ENCODE measurements around the gene EME1. TPM values are rescaled to one million over a fixed set of nuclear protein-coding genes. Genes with fewer than 3 reads are reported as not detected.

Gene EME1
- total RNA-seq, 2 experiments from 2014 or later, result 0.36 to 0.92 TPM

DNA sequence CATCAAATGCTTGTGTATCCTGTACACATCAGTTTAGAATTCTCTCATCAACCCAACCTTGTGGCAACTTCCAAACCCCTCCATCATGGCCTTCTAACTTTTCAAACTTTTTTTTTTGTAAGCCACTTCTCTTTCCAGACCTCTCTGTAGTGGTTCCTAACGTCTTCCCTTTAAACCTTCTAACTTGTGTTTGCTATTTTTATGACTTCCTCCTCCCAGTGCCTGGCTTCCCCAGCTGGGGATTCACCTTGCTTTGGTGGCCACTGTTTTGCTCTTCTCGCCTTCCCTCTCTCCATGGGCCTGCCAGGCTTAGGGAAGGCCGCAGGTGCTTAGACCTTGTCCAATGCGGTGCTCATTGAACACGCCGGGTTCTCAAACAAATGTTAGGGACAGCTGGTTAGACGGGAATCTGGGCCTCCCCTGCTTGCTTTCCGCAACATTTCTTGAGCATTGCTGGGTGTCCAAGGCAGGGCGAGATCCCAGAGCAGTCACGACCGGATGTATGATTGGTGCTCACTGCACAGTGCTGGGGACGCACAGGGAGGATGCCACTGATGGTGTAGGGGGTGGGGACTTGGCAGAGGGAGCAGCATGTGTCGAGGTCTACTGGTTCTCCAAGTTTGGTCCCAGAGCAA lies 28.2 kb upstream of the EME1 start:
- DNase-seq (peak in 2 of 14 experiments; percentile 18 to 43), ATAC-seq (ENCODE audit: poor library complexity) (no peak)
- ChIA-PET POLR2A (interaction anchor here (2.0 to 4.1 kb wide), 3 partner anchors 18 to 521 kb away, joined by 7 to 33 read pairs (median 21); partner anchors contain the start of genes LRRC59 and TOB1), CTCF (interaction anchor here (1.2 to 2.8 kb wide), 4 partner anchors 17 to 134 kb away, joined by 3 to 12 read pairs (median 3); partner anchors contain the start of genes LRRC59 and RSAD1)
- intact Hi-C loops (cut with DNase I, micrococcal nuclease), result no loop called here
- H3K4me3 ChIP-seq (ENCODE audit: low read length), result no peak overlapping the region
- Mint-ChIP-seq H3K27me3 (no peaks in the 10 kb centered on the region), H3K4me3 (peak overlapping the region; percentile 80), H3K9me3 (no peaks in the 10 kb centered on the region), H3K4me1 (ENCODE audit: low read depth) (peaks cover 31% of the 10 kb centered on the region), H3K27ac (peak overlapping the region; percentile 76), H3K36me3 (ENCODE audit: low read depth) (no peaks in the 10 kb centered on the region)
- H3K9me3 ChIP-seq (ENCODE audit: control insufficient read depth in 1 of 2, insufficient read depth in 1 of 2, low read length in 2 of 2), result no peaks in the 10 kb centered on the region
- no peaks in the 10 kb centered on the region for H3K36me3 ChIP-seq (ENCODE audit: insufficient read depth, low read length)
- H3K27me3 ChIP-seq (ENCODE audit: control insufficient read depth in 1 of 2, insufficient read depth in 2 of 2, low read length in 2 of 2), result no peaks in the 10 kb centered on the region
- TF ChIP-seq, protein P1, sequence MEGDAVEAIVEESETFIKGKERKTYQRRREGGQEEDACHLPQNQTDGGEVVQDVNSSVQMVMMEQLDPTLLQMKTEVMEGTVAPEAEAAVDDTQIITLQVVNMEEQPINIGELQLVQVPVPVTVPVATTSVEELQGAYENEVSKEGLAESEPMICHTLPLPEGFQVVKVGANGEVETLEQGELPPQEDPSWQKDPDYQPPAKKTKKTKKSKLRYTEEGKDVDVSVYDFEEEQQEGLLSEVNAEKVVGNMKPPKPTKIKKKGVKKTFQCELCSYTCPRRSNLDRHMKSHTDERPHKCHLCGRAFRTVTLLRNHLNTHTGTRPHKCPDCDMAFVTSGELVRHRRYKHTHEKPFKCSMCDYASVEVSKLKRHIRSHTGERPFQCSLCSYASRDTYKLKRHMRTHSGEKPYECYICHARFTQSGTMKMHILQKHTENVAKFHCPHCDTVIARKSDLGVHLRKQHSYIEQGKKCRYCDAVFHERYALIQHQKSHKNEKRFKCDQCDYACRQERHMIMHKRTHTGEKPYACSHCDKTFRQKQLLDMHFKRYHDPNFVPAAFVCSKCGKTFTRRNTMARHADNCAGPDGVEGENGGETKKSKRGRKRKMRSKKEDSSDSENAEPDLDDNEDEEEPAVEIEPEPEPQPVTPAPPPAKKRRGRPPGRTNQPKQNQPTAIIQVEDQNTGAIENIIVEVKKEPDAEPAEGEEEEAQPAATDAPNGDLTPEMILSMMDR (IDR thresholded peaks at IDR 0.05), result no peak
- peaks cover 28% of the 10 kb centered on the region for H3K4me1 ChIP-seq (ENCODE audit: insufficient read depth, low read length)
- no peak overlapping the region for H3K27ac ChIP-seq (ENCODE audit: low read depth in 1 of 2, low read length in 2 of 2)

DNA sequence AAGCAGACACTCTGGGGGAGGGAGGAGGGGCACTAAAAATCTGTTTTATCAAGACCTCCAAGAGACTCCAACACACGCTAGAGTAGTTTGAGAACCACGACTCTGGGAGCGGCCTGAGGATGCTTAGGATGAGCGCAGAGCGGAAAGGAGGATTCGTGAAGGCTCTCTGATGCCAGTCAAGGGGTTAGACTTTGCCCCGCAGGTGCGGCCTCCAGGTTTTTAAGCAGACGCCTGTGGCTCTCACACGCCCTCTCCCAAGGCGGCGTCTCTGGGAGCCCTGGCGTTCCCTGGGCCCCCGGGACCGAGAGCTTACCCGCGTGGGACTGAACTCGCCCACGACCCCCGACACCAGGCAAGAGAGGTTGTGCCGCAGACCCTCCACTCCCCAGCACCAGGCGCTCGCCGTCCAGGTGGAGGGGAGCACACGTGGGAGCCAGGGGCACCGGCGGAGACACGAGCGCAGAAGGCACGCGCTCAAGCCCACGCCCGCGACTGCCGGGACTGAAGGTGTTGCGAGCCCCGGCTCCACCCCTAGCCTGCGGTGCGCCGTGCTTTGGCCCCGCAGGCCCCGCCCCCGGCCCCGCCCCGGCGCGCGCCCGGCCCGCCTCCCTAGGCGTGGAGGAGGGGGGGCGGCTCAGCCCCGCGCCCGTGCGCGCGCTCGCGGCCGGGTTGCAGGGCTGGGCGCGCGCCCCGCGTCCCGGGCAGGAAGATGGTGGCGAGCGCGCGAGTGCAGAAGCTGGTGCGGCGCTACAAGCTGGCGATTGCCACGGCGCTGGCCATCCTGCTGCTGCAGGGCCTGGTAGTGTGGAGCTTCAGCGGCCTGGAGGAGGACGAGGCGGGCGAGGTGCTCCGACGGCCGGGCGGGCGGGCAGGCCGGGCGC lies 27.4 kb upstream of the EME1 start, which contains the start of gene XYLT2:
XYLT2 (plus strand) TSS at position 695 of the 881 bp plus-strand sequence; CDS start at position 710, 15 bp downstream.
- Histone ChIP-seq H3K4me3 (ENCODE audit: low read length) (peak within 1 kb of the TSS; percentile 85), H3K27ac (ENCODE audit: low read depth in 1 of 2, low read length in 2 of 2) (peak within 1 kb of the TSS; percentile 53 to 65), H3K4me1 (ENCODE audit: insufficient read depth, low read length) (peaks cover 28% of the 10 kb centered on the region), H3K27me3 (ENCODE audit: control insufficient read depth in 1 of 2, insufficient read depth in 2 of 2, low read length in 2 of 2) (no peaks in the 10 kb centered on the region), H3K36me3 (ENCODE audit: insufficient read depth, low read length) (no peaks in the 10 kb centered on the region), H3K9me3 (ENCODE audit: control insufficient read depth in 1 of 2, insufficient read depth in 1 of 2, low read length in 2 of 2) (no peaks in the 10 kb centered on the region)
- Mint-ChIP-seq H3K27me3 (no peaks in the 10 kb centered on the region), H3K27ac (peak within 1 kb of the TSS; percentile 76), H3K36me3 (ENCODE audit: low read depth) (peaks cover under 1% of the 10 kb centered on the region), H3K9me3 (no peaks in the 10 kb centered on the region), H3K4me1 (ENCODE audit: low read depth) (peaks cover 34% of the 10 kb centered on the region), H3K4me3 (peak within 1 kb of the TSS; percentile 95)
- ATAC-seq (ENCODE audit: poor library complexity) (peak; percentile 92), DNase-seq (peak; percentile 77 to 97 (median 92))
- ChIA-PET CTCF (interaction anchor here (0.7 to 2.8 kb wide), 5 partner anchors 16 to 133 kb away, joined by 3 to 12 read pairs (median 3); partner anchors contain the start of genes LRRC59 and RSAD1), POLR2A (interaction anchor here (0.8 to 4.1 kb wide), 8 partner anchors 10 to 520 kb away, joined by 3 to 33 read pairs (median 6); partner anchors contain the start of genes ACSF2, EME1, LRRC59 and MRPL27)
- intact Hi-C loops (cut with DNase I, micrococcal nuclease), result loop anchor here in 1 of 2 experiments (1.0 to 2.0 kb wide), 2 partner anchors 27 to 51 kb away; partner anchors contain the start of gene LRRC59
- TF ChIP-seq, protein P1 (IDR thresholded peaks at IDR 0.05), result no peak

All from CD4-positive, alpha-beta T cell (primary cell).